ENCODE measurements around the gene TRIO.

Gene TRIO

DNA sequence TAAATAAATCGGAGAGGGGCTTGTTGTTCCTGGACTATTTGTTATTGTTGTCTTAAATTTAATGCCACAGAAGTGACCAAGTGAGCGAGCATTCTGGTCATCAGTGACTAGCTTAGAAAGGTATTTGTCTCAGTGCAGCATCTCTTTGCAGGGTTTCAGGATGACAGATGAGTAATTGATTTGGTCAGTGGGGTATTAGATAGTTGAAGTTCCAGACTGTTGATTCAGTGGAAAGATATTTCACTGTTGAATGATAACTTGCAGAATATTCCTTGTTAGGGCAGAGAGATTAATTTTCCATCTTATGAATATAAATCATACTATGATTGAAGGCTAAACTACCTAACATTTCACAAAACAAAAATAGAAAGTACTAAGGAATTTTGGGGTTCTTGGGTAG, 122.4 kb downstream of the TRIO start:
- no peak for DNase-seq (ENCODE audit: low read depth, low spot score)

DNA sequence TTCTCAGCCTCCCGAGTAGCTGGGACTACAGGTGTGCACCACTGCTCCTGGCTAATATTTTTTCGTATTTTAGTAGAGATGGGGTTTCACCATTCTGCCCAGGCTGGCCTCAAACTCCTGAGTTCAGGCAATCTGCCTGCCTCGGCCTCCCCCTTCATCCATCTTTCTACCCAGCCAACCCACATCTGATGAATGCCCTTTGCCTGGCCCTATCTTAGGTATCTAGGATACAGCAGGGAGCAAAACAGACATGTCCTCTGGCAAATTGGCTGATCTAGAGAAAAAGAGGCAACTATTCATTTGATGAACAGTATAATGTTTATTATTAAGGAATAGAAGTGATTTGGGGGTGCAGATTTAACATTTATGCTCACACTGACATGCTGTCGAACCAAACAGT, 123.0 kb downstream of the TRIO start:
- no peak for DNase-seq (ENCODE audit: low read depth, low spot score)

DNA sequence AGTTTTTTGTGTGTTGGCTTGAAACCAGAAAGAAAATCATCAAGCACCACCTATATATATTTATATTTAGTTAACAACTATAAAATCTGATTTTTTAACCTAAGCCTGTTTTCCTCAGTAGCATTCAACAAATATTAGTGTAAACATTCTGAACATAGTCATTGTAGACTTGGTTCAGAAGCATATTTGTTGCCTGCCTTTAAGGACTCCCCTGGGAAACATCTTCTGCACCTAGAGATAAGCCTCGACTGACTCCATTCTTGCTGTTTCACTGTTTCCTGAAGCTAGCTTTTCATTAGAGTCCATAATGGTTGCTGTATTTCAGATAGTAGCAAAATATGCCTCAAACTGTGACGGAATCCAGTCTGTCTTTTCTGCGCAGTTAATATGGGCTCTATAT, 123.5 kb downstream of the TRIO start:
- DNase-seq (ENCODE audit: low read depth, low spot score) = no peak

DNA sequence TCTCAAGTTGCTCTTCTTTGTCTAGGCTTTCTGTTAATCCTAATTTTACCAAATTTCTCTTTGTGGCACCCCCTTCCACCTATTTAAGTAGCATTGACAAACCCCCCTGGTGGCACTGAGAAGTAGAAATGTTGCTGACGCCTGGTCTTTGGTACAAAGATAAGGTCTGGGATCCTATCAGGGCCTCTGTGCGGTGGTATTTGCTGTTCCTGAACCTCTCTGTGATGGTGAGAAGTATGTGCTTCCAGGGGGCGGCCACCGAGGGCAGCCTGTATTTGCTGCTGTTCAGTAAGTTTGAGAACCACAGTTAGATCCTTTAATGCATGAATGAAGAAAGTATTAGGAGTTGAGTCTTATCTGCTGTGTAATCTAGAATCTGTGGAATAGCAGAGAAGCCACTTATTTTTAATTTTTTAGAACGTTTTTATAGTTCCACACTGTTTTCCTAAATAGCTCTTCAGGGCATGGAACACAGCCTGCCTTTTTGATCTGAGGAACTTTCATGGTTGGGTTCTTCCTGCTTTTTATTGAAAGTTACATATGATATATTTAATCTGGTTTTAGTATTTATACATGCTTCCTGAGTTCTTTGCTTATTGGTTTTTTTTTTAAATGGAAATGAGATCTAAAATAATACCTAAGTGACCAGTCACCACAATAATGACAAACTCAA, 124.2 kb downstream of the TRIO start:
- no peak for DNase-seq (ENCODE audit: low read depth, low spot score)

DNA sequence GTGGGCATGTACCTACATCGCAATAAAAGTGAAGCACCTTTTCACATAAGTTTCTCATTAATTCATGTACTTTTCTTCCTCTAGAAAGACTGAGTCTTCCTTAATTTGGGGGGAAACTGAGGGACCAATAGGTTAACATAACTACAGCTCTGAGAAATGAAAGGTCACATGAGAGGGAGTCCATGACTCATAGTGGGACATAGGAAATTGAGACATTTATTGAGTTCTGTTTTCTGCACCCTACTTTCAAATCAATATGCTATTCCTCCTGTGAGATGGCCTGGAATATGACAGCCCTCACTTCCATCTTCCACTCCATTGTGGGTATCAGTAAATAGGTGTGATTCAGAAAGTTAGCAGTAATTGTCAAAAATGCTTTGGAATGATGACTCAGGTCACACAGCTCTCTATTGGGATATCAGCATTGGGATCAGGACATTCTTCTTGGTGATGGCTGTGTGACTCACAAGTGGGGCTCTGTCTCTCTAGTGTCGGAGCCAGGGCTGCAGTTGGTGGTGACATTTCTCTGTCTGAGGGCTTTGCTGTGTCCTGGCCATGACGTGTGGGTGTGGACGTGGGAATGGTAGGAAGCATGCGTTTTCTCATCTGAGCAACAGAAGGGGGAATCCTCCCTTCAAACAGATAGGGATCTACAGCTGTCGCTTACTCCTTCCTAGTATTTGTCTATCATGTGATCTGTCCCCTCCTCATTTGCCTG, 125.0 kb downstream of the TRIO start:
- no peak for DNase-seq (ENCODE audit: low read depth, low spot score)

DNA sequence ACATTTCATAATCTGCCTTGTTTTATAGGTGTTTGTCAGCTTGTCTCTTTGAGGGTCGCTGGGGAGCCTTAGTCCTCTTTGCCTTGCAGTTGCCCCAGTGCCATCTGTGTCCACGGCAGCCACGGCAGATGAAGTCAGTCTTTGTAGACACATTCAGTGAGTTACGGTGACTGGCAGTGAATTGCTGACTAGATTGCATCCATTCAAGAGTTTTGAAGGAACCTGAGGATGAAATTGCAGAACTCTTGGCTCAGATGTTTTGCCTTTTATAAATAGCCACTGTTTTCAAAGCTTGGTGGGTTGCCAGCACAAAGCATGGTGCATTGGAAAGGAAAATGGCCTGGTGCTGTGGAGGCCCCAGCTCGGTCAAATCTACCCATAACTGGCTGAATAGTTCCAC, 125.6 kb downstream of the TRIO start:
- DNase-seq (ENCODE audit: low read depth, low spot score) = no peak

DNA sequence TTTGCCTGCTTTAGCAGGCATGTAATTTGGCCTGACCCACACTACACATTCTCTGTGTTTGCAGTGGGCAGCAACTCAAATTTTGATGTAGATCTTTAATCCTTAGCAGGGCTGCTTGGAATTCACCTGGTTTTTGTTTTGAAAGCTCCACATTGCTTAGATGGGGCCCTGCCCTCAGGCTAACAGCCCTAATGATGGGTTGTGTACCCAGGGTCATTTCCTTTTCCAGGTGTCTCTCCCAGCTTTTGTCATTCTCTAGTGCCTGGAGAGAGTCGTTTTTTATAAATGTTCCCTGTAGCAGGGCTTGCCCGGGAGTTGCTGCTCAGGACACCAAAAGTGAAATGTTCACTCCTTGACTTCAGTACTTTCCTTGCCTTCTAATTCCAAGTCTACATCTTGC, 126.3 kb downstream of the TRIO start:
- no peak for DNase-seq (ENCODE audit: low read depth, low spot score)

DNA sequence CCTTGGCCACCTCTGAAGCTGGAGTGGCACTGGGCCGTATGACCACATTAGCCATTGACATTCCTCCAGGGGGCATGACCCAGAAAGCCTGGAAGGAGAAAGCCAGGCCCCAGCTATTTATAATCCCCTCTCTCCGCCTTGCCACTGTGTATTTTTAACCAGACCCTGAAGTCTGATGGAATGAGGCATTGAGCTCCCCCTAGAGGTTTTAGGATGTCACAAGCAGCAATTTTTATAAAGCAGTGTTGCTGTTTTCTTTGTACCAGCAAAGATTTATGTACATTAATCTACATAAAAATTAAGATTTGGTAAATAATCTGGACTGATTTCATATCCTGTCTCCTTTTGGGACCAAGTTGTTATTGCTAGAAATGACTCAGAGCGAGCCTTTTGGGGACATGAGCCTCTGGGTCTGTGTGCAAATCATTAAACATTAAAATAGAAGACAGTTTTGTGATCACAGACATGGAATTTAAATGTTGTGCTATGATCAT, 127.1 kb downstream of the TRIO start:
- no peak for DNase-seq (ENCODE audit: low read depth, low spot score)

DNA sequence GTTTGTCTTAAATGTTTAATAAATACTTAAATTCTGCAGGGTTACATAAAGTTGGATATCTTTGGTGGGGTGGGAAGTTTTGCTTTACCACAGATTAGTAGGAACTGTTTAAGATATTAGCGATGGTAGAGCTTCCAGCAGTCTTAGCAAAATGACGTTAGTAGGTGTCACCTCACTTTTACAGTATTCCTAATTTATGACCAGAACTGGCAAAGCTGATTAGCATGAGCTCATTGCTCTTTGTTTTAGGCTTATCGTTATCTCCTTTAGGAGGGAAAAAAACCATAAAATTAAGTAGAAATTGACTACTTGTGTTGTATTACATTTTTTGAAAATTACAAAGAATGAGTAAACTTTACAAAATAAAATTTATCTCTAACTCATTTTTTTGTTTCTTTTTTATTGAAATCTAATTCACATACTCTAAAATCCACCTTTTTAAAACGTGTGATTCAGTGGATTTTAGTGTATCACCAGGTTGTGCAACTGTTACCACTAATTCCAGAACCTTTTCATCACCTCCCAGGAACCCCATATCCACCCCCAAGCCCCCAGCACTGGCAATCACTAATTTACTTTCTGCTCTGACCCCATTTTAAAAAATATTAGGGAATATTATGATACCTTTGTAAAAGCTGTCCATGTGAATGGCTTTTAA, 129.5 kb downstream of the TRIO start:
- DNase-seq (ENCODE audit: low read depth, low spot score) = no peak

DNA sequence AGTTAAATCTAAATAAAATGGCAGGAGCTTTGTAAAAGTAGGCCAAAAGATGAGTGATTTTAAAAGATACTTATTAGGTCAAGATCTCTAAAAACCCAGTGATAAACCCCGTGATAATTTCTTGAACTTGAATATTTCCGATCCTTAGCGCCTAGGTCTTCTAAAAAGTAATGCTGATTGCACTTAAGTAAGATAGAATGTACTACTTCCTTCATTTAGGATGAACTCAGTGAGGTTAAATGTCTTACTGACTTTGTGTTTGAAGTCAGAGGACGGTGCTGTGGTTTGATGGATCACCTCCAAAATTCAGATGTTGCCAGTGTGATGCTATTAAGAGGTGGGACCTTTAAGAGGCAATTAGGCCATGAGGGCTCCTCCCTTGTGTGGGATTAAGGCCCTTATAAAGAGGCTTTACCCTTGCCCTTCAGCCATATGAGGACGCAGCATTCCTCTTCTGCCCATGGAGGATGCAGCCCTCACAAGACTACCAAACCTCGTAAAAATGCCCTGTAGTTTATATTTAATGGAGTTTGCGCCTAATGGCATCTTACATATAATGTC, 130.1 kb downstream of the TRIO start:
- no peak for DNase-seq (ENCODE audit: low read depth, low spot score)

DNA sequence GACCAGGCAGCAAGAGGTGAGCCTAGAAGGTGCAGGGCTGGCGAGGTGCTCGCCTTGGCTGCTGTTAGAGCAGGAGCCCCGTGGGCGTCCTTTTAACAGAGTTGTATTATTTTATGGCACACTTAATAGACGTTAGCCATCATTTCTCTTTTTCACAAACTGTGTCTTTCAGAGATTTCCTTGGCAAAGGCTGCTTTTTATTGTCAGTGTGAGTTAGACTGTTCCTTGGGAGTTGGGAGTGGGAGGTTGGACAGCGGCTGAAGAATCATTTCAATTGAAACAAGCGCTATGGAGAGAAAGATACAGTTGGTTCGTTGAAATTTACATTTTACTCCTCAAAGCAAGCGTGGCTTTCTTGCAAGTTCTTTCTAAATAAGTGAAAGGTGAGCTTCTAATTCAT, 133.2 kb downstream of the TRIO start:
- no peak for DNase-seq (ENCODE audit: low read depth, low spot score)

DNA sequence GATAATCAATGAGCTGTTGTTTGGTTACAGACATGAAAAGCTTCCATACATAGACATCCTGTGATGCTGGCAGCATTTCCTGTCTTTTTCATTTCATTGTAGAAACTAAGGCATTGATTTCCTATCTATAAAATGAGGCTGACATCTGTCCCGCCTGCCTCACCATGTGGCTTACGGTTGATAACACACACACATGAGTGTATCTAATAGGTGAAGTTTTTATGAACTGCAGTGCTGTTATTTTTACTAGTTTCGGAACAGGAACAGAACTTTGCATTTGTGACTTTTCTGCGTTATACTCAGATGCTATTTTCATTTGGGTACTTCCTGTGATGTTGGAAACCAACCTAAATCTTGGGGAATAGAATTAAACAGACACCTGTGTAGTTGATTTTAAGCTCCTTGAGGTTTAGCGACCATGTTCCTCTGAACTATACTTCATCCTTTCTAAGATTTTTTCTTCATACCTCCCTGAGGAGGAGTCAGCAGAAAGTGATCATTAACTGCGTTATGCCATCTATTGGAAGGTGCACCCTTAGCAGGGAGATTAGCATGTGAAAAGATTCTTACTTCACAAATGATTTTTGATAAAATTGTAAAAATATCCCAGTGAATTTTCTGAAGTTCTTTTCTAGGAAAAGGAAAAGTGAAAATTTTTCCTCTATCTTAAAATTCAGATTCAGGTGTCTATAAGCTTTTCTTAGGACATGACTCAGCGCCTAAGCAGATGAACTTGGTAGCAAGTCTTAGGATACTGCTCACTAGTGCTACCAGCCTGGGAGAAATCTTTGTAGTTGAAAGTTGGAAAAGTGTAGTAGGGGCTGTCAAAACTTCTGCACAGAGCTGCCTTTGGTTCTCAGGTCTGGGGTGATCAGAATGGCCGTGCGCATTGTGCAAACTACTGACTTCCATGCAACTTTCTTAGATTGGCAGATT, 134.5 kb downstream of the TRIO start:
- DNase-seq (ENCODE audit: low read depth, low spot score) = no peak

DNA sequence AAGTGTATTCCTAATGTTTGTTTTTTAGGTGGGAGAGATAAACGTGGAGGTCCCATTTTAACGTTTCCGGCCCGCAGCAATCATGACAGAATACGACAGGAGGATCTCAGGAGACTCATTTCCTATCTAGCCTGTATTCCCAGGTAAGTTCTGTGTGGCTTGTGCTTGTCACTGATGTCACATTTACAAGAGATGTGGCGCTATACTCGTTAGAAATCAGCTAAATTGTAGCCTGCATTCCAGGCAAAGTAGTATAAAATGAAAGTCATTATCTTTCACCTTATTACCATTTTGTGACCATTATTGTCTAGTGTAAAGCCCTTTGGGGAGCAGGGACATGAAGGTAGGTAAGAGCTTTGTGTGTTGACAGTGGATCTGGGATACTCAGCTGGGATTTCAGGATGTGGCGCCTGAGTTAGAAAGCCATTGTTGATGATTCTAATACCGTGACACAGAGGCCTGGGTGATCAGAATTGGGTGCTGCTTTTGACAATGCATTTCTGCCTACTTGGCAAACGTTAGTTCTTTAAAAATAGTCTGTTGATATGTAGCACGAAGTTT, 137.2 kb downstream of the TRIO start:
- DNase-seq (ENCODE audit: low read depth, low spot score) = no peak

DNA sequence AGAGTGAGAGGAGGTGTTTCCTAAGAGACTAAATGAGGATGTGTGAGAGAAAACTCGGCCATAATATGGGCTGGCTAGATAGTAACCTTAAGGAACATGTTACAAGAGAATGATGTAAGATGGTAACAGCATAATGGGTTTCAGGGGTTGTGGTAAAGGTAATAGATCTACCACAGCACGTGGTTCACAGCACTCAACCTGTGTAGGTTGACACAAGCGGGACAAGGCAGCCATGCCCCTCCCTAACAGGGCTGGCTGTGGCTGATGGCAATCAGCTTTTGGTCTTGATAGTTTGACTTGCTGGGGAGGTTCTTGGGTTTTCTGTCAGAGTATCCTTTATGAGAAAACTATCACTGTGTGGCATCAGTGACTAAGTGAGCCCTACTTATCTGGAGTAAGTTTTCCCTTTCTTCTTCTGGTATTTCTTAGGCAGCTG, 138.6 kb downstream of the TRIO start:
- no peak for DNase-seq (ENCODE audit: low read depth, low spot score)

DNA sequence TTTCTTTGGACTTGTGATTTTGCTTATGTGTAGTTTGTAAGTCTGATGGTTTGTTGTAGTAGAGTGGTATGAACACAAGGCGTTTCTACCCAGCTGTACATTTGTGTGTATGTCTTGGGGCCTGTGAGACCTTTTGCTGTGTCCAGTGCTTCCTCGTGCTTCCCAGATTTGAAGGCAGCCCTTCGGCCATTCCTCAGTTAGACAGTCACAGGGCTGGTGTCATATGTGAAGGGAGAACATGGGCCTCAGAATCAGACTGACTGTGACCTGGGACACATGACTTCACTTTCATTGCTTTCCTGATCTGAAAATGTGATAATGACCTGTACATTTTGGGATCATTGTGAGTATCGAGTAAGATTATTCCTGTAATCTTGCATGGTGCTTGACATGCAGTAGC, 140.0 kb downstream of the TRIO start:
- DNase-seq (ENCODE audit: low read depth, low spot score) = no peak

DNA sequence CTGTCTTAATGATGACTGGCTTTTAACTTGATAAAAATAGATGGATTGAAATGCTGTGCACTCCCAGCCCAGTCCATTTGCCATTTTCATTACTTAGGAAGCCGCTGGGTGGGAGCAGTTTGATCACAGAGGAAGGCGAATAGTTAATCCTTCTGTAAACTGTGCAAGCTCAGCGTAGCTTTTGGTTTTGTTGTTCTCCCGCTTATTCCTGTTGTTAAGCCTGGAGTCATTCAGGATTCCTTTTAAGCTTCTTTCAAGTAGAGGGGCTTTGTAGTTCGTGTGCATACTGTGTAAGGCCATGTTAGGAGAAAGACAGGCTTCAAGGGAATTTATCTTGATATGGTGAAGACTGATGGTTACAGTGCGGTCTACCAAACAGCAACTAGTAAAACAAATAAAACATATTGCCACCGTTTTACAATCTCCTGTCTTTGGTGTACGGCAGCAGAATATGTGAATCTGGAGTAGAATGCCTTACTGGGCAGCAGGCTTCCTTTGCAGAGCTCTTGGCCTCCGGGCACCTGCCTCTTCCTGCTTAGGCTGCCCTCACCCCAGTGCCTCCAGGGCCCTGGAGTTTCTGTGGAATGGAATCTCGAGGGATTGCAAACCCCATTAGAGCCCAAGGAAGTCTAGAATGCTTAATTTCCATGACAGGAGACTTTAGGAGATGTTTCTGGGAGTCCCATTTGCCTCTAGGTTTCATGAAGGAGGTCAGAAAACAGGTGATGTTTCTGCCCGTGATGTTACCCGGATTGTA, 141.4 kb downstream of the TRIO start:
- DNase-seq (ENCODE audit: low read depth, low spot score) = no peak

DNA sequence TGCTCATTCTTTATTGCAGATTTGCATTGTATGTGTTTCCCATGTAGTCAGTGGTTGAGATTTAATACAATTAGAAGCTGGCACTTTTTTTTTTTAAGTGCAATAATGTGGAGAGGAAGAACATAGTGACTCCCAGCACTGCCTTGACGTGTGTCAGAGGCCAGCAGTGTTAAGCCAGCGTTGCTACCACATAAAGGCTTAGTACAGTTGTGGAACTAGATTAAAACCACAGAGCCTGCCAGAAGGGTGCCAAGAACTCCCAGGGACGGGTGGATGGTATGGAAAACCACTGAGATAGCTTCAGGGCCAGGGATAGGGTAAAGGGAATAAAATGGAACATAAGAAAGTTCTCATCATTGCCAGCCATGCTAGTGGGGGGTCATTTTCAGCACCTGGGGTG, 142.9 kb downstream of the TRIO start:
- no peak for DNase-seq (ENCODE audit: low read depth, low spot score)

DNA sequence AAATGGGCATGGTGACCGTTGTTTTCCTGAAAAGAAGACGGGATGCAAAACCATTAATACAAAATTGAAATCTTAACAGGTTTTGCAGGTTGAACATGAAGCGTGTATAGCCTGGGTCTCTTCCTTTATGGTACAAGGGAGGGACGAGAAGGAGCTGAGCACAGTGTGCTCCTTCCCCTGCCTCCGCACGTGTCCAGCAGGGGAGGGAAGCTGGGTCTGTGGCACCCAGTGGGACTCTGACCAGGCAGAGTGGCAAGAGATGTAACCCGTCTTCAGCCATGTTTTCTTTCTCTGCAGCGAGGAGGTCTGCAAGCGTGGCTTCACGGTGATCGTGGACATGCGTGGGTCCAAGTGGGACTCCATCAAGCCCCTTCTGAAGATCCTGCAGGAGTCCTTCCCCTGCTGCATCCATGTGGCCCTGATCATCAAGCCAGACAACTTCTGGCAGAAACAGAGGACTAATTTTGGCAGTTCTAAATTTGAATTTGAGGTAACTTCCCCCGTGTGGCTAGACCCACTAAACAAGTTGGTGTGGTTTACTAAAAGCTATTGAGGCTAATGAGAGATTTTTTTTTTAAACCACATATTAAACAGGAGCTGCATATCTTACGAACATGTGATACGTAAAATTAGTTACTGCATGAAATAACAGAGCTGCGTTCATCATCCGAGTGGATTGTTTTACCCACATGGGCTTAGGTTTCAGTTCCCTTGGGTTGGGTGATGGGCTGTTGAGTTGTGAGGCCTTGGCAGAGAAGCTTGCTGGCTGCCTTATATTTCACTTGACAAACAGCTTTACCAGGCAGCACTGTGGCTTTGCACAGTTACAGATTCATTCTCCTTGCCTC, 143.7 kb downstream of the TRIO start:
- no peak for DNase-seq (ENCODE audit: low read depth, low spot score)
